Peyer's patch (tissue), 4 donors: ENCODE measurements around the gene SLX4. TPM values are rescaled to one million over a fixed set of nuclear protein-coding genes. Genes with fewer than 3 reads are reported as not detected.
A peak's percentile ranks its signal among the peaks of the same experiment; 100 is the strongest.

Source experiments
- DNase-seq, 3 donors: peaks; one replicate each; pipeline ENCODE4 v3.0.0-alpha.2; 2017 to 2019
- H3K27ac ChIP-seq, 4 donors: fragments of 200-600 bp; sonication (generic); one replicate each; pipeline ENCODE4 v1.5.1; 2016 to 2019
- H3K27me3 ChIP-seq, 2 donors: fragments of 200-600 bp; sonication (generic); one replicate each; pipeline ENCODE4 v1.5.1; 2019
- H3K36me3 ChIP-seq, 3 donors: fragments of 200-600 bp; sonication (generic); one replicate each; pipeline ENCODE4 v1.5.1; 2016 to 2019
- H3K4me1 ChIP-seq, 4 donors: fragments of 200-600 bp; sonication (generic); one replicate each; pipeline ENCODE4 v1.5.1; 2016 to 2019
- H3K4me3 ChIP-seq, 4 donors: fragments of 200-600 bp; sonication (generic); 1 replicate in 3 of 4; 2 replicates in 1 of 4; pipeline ENCODE4 v1.5.1; 2016 to 2019; ENCODE audit warnings: mild to moderate bottlenecking in 1 of 4
- H3K9me3 ChIP-seq, 4 donors: fragments of 200-600 bp; sonication (generic); one replicate each; pipeline ENCODE4 v1.5.1; 2016 to 2019; ENCODE audit warnings: mild to moderate bottlenecking in 1 of 4
- POLR2A ChIP-seq, 2 donors: fragments of 450-650 bp; IDR thresholded peaks; one replicate each; pipeline ENCODE4 v1.5.1; 2017; ENCODE audit warnings: antibody characterized with exemption in 2 of 2, mild to moderate bottlenecking in 2 of 2, moderate library complexity in 2 of 2
- total RNA-seq, 4 donors: library from RNA; depleted of rRNA; stranded (reverse); fragments of >200 nt; gene quantifications; one replicate each; pipeline ENCODE4 v1.1.0, GENCODE V29; 2016
- TF ChIP-seq, protein P1 (sequence below), 6 experiments: fragments of 450-650 bp in 4 of 6; fragments of 200-600 bp in 2 of 6; sonication (generic) in 1 of 6; IDR thresholded peaks; one replicate each; pipeline ENCODE4 v1.5.1; 2017 to 2019; ENCODE audit warnings: antibody characterized with exemption in 6 of 6, mild to moderate bottlenecking in 3 of 6, moderate library complexity in 1 of 6

SLX4 gene
- total RNA-seq, 4 donors from 2014 or later: 6.5 to 13.4 (median 12.8) TPM

DNA sequence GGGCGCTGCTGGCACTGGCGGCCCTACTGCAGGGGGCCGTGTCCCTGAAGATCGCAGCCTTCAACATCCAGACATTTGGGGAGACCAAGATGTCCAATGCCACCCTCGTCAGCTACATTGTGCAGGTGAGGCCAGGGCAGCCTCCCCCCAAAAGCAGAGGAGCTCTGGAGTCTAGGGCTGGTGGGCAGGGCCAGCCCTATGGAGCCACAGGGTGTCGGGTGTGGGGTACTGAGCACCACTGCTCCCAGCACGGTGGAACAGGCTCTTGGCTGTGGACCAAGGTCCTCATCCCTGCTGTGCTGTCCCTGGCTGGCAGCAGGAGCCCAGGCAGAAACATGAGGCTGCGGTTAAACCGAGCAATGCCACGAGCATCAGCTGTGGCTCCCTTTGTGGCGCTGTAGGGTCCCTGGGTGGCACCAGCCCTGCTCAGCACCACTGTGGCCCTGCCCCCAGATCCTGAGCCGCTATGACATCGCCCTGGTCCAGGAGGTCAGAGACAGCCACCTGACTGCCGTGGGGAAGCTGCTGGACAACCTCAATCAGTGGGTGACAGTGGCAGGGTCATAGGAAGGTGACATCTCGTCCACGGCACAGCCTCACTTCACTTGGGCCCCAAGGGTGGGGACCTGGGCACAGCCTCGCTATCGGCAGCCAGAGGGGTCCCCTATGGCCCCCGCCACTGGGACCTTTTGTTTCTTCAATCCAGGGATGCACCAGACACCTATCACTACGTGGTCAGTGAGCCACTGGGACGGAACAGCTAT is 44.2 kb upstream of the SLX4 start:
- Histone ChIP-seq H3K27ac (peak overlapping the region in 3 of 4 donors; percentile 74 to 96 (median 94)), H3K4me3 (peak overlapping the region in 3 of 4 donors; percentile 26 to 66 (median 61))

GRCh38 chr16:3655030-3655395 is 43.6 kb upstream of the SLX4 start:
- TF ChIP-seq, protein P1, sequence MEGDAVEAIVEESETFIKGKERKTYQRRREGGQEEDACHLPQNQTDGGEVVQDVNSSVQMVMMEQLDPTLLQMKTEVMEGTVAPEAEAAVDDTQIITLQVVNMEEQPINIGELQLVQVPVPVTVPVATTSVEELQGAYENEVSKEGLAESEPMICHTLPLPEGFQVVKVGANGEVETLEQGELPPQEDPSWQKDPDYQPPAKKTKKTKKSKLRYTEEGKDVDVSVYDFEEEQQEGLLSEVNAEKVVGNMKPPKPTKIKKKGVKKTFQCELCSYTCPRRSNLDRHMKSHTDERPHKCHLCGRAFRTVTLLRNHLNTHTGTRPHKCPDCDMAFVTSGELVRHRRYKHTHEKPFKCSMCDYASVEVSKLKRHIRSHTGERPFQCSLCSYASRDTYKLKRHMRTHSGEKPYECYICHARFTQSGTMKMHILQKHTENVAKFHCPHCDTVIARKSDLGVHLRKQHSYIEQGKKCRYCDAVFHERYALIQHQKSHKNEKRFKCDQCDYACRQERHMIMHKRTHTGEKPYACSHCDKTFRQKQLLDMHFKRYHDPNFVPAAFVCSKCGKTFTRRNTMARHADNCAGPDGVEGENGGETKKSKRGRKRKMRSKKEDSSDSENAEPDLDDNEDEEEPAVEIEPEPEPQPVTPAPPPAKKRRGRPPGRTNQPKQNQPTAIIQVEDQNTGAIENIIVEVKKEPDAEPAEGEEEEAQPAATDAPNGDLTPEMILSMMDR (IDR thresholded peaks at IDR 0.05): no peak
- TF ChIP-seq POLR2A (IDR thresholded peaks at IDR 0.05): no peak
- Histone ChIP-seq H3K4me3 (peak overlapping the region in 3 of 4 donors; percentile 26 to 66 (median 61)), H3K4me1 (peaks cover 0 to 4% (median 0%) of the 10 kb centered on the region in 4 donors), H3K9me3 (no peaks in the 10 kb centered on the region), H3K36me3 (peaks cover 0 to 69% (median 3%) of the 10 kb centered on the region in 3 donors), H3K27ac (peak overlapping the region in 3 of 4 donors; percentile 74 to 96 (median 94)), H3K27me3 (no peaks in the 10 kb centered on the region)
- DNase-seq: peak in 1 of 3 donors; percentile 57

More for the DNA sequence above, 44.2 kb upstream of the SLX4 start:
- H3K36me3 ChIP-seq: peaks cover 0 to 74% (median 3%) of the 10 kb centered on the region in 3 donors
- DNase-seq: peak in 1 of 3 donors; percentile 64
- H3K4me1 ChIP-seq: peaks cover 0 to 4% (median 0%) of the 10 kb centered on the region in 4 donors
- TF ChIP-seq, protein P1 (IDR thresholded peaks at IDR 0.05): no peak
- no peak for TF ChIP-seq POLR2A (IDR thresholded peaks at IDR 0.05)
- H3K9me3 ChIP-seq: no peaks in the 10 kb centered on the region
- no peaks in the 10 kb centered on the region for H3K27me3 ChIP-seq

DNA sequence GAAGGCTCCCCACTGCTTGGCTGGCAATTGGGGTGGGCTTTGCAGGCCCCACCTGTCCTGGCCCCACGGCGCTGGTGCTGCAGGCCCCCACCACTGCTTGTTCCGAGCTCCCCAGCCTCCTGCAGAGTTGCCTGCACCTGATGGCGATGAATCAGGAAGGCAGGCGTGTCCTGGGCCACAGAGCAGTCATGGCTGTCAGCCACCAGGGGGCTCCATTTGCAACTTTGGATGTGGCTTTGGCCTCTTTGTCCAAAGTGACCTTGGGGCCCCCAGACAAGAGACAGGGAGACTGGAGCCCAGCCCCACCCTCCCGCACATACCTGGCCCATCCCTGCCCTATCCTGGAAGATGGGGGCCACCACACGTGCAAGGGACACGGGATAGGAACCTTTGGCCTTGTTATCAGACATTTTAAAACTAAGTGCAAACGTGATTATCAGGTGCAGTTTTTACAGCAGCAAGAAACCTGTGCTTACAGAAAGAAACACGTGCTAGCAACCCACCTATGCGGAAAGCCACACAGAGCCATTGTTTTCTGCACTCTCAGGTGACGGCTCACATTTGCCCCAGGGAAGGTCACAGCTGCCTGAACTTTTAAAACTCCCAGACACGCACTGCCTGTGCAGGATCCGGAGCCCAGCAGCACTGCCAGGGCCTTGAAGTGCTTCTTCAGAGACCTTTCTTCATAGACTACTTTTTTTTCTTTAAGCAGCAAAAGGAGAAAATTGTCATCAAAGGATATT is 43.0 kb upstream of the SLX4 start, which contains the start of gene DNASE1:
Gene DNASE1, plus strand, starts transcription at position 443 of the 743 bp plus-strand sequence. CDS start 683 bp downstream, outside the sequence.
- peak; percentile 82 to 87 for TF ChIP-seq POLR2A (IDR thresholded peaks at IDR 0.05)
- TF ChIP-seq, protein P1 (IDR thresholded peaks at IDR 0.05): peak; percentile 40 to 95 (median 82)
- Histone ChIP-seq H3K36me3 (peaks cover 2 to 63% (median 3%) of the 10 kb centered on the region in 3 donors), H3K9me3 (no peaks in the 10 kb centered on the region), H3K27ac (peak within 1 kb of the TSS in 3 of 4 donors; percentile 74 to 96 (median 94)), H3K27me3 (no peaks in the 10 kb centered on the region), H3K4me1 (peaks cover 0 to 4% (median 0%) of the 10 kb centered on the region in 4 donors), H3K4me3 (peak within 1 kb of the TSS in 3 of 4 donors; percentile 26 to 66 (median 61))
- peak; percentile 39 to 92 (median 92) for DNase-seq

- H3K27me3 ChIP-seq: no peaks in the 10 kb centered on the region
- H3K4me3 ChIP-seq: no peak overlapping the region
- DNase-seq: peak in 1 of 3 donors; percentile 40
- no peak overlapping the region for H3K27ac ChIP-seq
- no peaks in the 10 kb centered on the region for H3K9me3 ChIP-seq
- peaks cover 0 to 44% (median 2%) of the 10 kb centered on the region in 3 donors for H3K36me3 ChIP-seq
- H3K4me1 ChIP-seq: peaks cover 0 to 6% (median 0%) of the 10 kb centered on the region in 4 donors
- no peak for TF ChIP-seq POLR2A (IDR thresholded peaks at IDR 0.05)
- TF ChIP-seq, protein P1 (IDR thresholded peaks at IDR 0.05): no peak
Measured at GRCh38 chr16:3652373-3653195, 41.2 kb upstream of the SLX4 start.
